GM18520 (cell line): ENCODE data around the gene GOT1.

ENCODE experiments used
- ATAC-seq: cut with Tn5 transposase; IDR thresholded peaks from one replicate; pipeline ENCODE4 v1.9.1; 2021; ENCODE audit not compliant: unreplicated experiment

GOT1 gene

GRCh38 chr10:99430451-99431189, at the start of gene GOT1:
TSS of gene GOT1 (minus strand) at chr10:99430624. CDS start at chr10:99430565, 59 bp downstream.
- ATAC-seq = peak; percentile 93

- ATAC-seq = no peak
These were observed 39.9 kb upstream of the GOT1 start for GRCh38 chr10:99470327-99470726.

GRCh38 chr10:99467236-99467999, 37.0 kb upstream of the GOT1 start:
- no peak for ATAC-seq

GRCh38 chr10:99466632-99467223, 36.3 kb upstream of the GOT1 start:
- ATAC-seq = no peak

- ATAC-seq = no peak
These were observed 30.8 kb upstream of the GOT1 start for GRCh38 chr10:99461230-99461629.

- no peak for ATAC-seq
These were observed 29.6 kb upstream of the GOT1 start for GRCh38 chr10:99460070-99460469.

- ATAC-seq = no peak
These were observed 28.8 kb upstream of the GOT1 start for GRCh38 chr10:99459217-99459616.

- no peak for ATAC-seq
These were observed 27.4 kb upstream of the GOT1 start for GRCh38 chr10:99457813-99458212.

GRCh38 chr10:99456931-99457288, 26.5 kb upstream of the GOT1 start:
- no peak for ATAC-seq

- no peak for ATAC-seq
These were observed 25.9 kb upstream of the GOT1 start for GRCh38 chr10:99456207-99456930.

- no peak for ATAC-seq
These were observed 21.6 kb upstream of the GOT1 start for GRCh38 chr10:99451981-99452380.

GRCh38 chr10:99451499-99451788, 21.0 kb upstream of the GOT1 start:
- no peak for ATAC-seq

- no peak for ATAC-seq
These were observed 20.4 kb upstream of the GOT1 start for GRCh38 chr10:99450624-99451498.

GRCh38 chr10:99450156-99450555, 19.7 kb upstream of the GOT1 start:
- no peak for ATAC-seq

GRCh38 chr10:99449023-99449422, 18.6 kb upstream of the GOT1 start:
- no peak for ATAC-seq

GRCh38 chr10:99444383-99445045, 14.1 kb upstream of the GOT1 start:
- no peak for ATAC-seq

- no peak for ATAC-seq
These were observed 13.1 kb upstream of the GOT1 start for GRCh38 chr10:99443500-99443899.

GRCh38 chr10:99442394-99442793, 12.0 kb upstream of the GOT1 start:
- no peak for ATAC-seq

- ATAC-seq = no peak
These were observed 8.5 kb upstream of the GOT1 start for GRCh38 chr10:99438890-99439289.

GRCh38 chr10:99435986-99436638, 5.7 kb upstream of the GOT1 start:
- no peak for ATAC-seq
